Amniotic epithelial cell (primary cell): ENCODE measurements around the gene FBN2.
A peak's percentile ranks its signal among the peaks of the same experiment; 100 is the strongest.
"Not testable (repeated sequence)": the region's sequence is repeated elsewhere in the genome, so short reads cannot be mapped to it uniquely, and the experiment has no call there.

Source experiments
- DNase-seq: peaks from one replicate; pipeline ENCODE4 v3.0.0-alpha.2; 2010; ENCODE audit warnings: low read depth

Gene FBN2

DNA sequence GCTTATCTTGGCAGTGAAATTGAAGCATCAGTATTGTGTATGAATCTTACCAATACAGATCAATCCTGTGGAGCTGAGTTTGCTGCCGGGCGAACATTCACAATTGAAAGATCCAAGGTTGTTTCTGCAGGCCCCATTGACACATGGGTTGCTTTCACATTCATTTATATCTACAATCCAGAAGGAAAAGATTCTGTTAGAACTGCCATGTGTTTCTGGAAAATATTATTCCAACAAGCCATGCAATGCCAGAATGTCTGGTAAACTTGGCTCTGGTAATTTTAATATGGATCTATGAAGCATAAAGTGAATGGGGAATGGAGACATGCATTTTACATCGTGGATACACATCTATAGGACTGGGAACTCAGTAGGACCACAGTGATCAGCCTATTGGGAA is 180.8 kb downstream of the FBN2 start:
- no peak for DNase-seq

DNA sequence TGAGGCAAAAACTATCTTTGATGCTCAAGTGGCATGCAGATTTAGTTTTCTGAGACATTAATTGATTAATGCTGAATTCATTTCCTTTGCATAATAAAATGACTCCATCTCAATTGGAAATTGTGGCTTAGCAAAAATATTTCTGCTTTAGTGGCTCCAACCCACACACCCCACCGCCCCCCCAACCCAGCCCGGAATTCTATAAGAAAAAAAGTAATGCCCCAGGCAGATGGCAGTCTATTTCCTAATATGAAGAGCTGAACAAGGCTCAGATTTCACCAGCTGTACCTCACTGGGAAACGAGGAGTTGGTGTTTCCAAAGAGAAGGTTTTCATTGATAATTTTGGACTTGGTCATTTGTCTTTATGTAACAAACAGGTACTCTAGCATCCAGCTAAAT is 182.1 kb downstream of the FBN2 start:
- no peak for DNase-seq

DNA sequence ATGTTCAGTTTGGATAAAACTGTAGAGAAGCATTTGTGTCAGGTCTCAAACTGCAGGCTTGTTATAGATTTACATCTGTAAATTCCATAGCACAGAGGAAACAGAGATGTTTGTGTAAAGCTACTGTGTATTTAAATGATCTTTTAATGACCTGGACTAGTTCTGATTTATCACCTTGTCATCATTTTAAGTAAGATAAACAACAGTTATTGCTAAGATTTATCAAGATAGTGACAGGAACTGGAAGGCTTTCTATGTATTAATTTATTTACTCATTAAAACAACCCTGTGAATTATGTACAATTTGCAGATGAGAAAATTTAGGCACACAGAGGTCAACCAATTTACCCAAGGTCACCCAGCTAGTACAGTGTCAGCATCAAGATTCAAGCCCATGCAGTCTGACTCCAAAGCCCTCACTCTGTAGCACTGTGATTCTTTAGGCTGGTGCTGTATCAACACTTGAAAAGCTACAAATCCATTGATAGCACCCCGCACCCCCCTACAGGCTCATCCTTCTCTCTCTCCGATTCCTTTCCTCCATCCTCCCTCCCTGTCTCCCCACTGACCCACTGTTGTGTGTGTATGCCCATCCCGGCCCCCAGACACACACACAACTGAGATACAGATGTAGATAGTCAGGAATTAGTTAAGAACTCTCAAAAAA is 184.5 kb downstream of the FBN2 start:
- DNase-seq = no peak

- DNase-seq = no peak
Measured at GRCh38 chr5:128350705-128351104, 187.3 kb downstream of the FBN2 start.

GRCh38 chr5:128349044-128349858 is 188.8 kb downstream of the FBN2 start:
- peak; percentile 12 for DNase-seq

DNA sequence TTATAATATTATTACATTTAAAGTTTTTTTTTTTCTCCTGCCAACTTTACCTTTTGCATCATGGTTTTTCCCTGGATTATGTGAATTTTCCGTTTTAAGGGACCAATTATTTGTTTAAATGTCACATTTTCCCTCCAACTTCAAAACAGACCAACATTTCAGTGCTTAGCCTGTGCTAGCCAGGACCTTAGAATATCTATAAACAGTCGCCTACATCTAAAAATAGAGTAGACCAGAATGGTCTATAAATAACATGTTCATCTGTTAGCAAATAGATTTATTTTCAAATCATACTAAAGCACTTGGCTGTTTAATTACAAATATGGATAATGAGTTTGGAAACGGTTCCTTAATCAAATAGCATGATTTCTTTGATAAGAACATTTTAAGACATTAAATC is 192.0 kb downstream of the FBN2 start:
- DNase-seq = no peak

DNA sequence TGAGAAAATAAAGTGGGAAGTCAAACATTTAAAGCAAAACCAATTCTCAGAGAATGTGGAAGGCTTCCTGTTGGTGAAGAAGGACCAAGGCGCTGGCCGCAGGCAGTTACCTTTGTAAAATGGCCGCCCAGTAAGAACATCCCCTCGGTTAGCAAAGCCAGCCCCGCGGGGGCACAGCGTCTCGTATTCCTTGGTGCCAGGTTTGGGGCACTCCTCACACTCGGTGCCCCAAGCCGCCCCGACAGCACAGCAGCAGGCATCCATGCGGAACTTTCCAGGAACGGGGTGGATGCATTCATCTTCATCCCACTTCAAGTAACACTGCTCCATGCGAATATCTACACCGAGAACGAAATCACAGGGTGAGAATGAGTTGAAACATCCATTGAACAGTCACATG is 192.8 kb downstream of the FBN2 start:
- DNase-seq = no peak

- DNase-seq = no peak
Measured at GRCh38 chr5:128343168-128343567, 194.9 kb downstream of the FBN2 start.

DNA sequence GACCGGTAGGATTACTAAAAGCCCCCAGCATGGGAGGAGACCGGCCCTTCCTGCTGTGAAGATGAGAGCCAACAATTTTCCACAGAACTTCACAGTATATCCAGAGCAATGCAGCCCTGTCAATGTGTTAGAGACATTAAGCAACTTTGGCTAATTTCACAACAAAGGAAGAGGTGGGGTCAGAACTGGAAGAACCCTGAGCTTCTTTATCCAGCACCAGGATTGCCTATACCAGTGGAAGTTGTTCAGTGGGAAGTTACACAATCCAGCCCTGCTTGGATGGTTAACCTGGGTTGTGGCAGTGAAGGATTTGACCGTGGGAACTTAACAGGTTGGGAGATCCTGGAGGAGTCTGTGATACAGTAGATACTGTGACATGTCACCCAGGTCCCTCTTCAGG is 197.0 kb downstream of the FBN2 start:
- DNase-seq = peak; percentile 88

- DNase-seq = no peak
Measured at GRCh38 chr5:128340648-128341047, 197.4 kb downstream of the FBN2 start.

DNA sequence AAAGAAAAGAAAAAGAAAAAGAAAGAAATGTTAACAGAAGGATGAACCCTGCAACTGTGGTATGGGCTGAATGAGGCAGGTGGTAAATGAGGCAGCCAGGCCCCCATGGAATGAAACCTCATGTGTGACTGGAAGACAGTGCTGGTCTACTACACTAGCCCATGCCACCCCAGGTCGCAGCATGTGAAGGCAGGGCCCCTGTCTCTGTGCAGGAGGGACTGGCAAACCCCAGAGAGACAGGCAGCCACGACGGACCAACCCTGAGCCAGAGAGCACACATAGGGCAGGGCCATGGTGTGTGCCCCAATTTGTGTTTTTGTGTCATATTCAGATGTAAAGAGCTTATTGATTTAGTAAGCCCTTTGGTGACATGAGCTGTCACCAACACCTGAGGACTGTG is 198.5 kb downstream of the FBN2 start:
- DNase-seq = no peak

GRCh38 chr5:128338649-128339048 is 199.4 kb downstream of the FBN2 start:
- DNase-seq = peak; percentile 14

GRCh38 chr5:128335339-128335738 is 202.7 kb downstream of the FBN2 start:
- no peak for DNase-seq

DNA sequence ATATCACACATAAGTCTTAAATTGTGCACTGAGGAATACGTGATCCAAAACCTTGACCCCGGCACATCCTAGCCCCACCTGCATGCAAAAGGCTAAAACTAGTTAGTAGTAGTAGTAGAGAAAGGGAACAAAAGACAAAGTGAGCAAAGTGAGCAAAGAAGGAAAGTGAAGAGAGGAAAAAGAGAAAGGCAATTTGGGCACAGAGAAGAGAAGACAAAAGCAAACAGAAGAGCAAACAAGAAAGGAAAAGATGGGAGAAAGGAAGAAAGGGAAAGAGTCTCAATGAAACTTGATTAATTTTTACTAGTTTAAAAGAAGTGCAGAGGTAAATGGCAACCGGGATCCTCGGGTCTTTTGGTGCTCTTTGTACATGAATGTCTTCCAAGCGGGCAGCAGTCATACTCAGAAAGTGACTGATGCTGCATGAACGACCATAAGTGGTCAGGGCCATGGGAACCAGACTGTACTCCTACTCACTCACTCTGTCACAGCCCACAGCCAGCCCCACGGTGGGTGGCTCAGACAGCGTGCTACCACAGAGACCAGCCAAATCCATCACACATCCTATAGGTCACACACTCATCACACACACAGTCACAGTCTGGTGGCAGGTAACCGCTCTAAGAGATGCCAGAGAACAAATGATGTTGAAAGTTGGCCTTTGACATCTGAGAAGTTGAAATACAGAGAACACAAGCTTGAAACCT is 203.9 kb downstream of the FBN2 start:
- DNase-seq = no peak

GRCh38 chr5:128331261-128331660 is 206.8 kb downstream of the FBN2 start:
- no peak for DNase-seq

GRCh38 chr5:128329386-128329939 is 208.6 kb downstream of the FBN2 start:
- no peak for DNase-seq

DNA sequence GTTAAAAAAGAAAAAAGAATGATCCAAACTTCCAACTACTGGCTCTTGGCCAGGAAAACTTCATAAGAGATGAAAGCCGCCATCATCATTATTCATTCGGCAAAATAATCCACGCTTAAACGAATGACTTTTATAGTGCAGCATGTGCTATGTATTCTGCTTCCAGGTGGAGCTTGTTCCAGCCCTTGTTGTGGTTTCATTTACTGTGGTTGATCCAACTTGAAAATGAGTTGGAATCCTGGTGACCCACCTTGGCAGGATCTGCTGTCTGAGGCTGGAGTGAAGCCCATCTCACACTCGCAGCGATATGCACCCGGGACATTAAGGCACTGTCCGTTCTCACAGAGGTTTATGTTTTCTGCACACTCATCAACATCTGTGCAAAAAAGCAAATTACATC is 209.6 kb downstream of the FBN2 start:
- no peak for DNase-seq

GRCh38 chr5:128328007-128328406 is 210.0 kb downstream of the FBN2 start:
- DNase-seq = no peak

GRCh38 chr5:128321418-128321817 is 216.6 kb downstream of the FBN2 start:
- not testable (repeated sequence) for DNase-seq

- DNase-seq = no peak
Measured at GRCh38 chr5:128318691-128319090, 219.4 kb downstream of the FBN2 start.

DNA sequence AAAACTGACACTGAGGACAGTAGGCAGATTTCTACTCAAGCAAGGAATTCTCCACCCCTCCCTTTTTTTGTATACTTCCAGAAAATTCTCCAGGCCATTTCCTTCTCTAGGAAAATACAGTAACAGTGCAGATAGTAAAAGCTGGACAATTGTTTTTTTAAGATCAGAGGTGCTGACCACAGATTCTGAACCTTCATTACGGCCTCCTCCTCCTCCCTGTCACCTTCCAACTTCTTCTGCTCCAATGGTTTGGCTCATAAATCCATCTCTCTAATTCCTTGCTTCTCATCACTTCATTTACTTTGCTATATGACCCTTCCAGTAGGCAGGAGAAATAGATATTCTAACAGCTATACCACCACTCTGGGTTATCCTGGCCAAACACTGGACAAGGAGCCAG is 220.6 kb downstream of the FBN2 start:
- no peak for DNase-seq

DNA sequence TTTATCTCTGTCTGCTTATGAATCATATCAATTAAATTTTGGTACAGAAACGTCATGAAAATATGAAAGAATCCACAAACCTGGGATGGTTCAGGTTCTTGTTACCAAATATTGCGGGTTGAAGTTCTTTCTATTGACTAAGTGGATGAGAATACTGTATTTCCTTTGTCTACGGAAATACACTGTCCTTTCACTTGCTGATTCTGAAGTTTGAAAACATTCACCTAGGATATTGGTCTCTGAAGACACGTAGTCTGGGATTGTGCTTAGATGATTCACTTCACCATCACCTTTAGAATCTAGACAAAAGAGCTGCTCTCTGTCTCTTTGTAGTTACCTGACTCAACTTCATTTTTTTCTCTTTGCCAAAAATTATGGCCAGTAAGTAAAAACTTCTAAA is 222.4 kb downstream of the FBN2 start:
- DNase-seq = no peak

GRCh38 chr5:128305341-128305740 is 232.7 kb downstream of the FBN2 start:
- DNase-seq = no peak
